Type B pancreatic cell (in vitro differentiated cells): ENCODE data around the gene SOX5. TPM values are rescaled to one million over a fixed set of nuclear protein-coding genes. Genes with fewer than 3 reads are reported as not detected.
A peak's percentile ranks its signal among the peaks of the same experiment; 100 is the strongest.

ENCODE experiments used
- DNase-seq: peaks from one replicate; pipeline ENCODE4 v3.0.0; 2021; ENCODE audit warnings: mixed read lengths; ENCODE audit not compliant: unreplicated experiment; ENCODE audit errors: extremely low spot score
- H3K27ac Mint-ChIP-seq: 2 replicates; pipeline ENCODE4 v1.8.0; 2021; ENCODE audit warnings: mild to moderate bottlenecking, mixed read lengths
- H3K27me3 Mint-ChIP-seq: 2 replicates; pipeline ENCODE4 v1.8.0; 2021; ENCODE audit warnings: mixed read lengths
- H3K36me3 Mint-ChIP-seq: 2 replicates; pipeline ENCODE4 v1.8.0; 2021; ENCODE audit warnings: mixed read lengths
- H3K4me1 Mint-ChIP-seq: one replicate; pipeline ENCODE4 v1.8.0; 2021; ENCODE audit warnings: mixed read lengths; ENCODE audit not compliant: unreplicated experiment
- H3K4me3 Mint-ChIP-seq: 2 replicates; pipeline ENCODE4 v1.8.0; 2021; ENCODE audit warnings: mild to moderate bottlenecking, mixed read lengths
- H3K9me3 Mint-ChIP-seq: 2 replicates; pipeline ENCODE4 v1.8.0; 2021; ENCODE audit warnings: mixed read lengths
- total RNA-seq: library from RNA; stranded (reverse); gene quantifications from 2 replicates; pipeline ENCODE4 v1.2.1, GENCODE V29; 2021; ENCODE audit warnings: low replicate concordance
- TF ChIP-seq, protein P1 (sequence below): fragments of 200-600 bp; sonication (generic); conservative IDR thresholded peaks from 2 replicates; pipeline ENCODE4 v1.5.0; 2021; ENCODE audit warnings: antibody characterized with exemption, mild to moderate bottlenecking

SOX5 gene
- total RNA-seq, 1 donor from 2014 or later = 32.8 TPM

DNA sequence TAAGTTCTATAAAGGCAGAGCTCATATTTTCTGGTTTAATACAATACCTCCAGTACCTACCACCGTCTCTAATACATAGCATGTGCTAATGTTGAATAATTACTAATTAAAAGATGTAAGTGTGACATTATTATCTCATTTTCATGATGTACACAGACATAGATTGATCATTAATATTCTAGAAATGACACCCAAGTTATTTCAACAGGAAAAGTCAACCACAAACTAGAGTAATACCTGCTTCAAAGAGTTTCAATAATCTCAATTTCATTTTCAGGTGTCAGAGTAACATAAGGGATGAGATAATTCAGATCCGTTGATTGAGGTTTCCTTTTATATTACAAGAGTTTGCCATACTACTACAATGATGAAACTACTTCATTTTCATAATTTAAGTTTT is 388.9 kb downstream of the SOX5 start:
- no peak for DNase-seq
- TF ChIP-seq, protein P1, sequence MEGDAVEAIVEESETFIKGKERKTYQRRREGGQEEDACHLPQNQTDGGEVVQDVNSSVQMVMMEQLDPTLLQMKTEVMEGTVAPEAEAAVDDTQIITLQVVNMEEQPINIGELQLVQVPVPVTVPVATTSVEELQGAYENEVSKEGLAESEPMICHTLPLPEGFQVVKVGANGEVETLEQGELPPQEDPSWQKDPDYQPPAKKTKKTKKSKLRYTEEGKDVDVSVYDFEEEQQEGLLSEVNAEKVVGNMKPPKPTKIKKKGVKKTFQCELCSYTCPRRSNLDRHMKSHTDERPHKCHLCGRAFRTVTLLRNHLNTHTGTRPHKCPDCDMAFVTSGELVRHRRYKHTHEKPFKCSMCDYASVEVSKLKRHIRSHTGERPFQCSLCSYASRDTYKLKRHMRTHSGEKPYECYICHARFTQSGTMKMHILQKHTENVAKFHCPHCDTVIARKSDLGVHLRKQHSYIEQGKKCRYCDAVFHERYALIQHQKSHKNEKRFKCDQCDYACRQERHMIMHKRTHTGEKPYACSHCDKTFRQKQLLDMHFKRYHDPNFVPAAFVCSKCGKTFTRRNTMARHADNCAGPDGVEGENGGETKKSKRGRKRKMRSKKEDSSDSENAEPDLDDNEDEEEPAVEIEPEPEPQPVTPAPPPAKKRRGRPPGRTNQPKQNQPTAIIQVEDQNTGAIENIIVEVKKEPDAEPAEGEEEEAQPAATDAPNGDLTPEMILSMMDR = no peak
- H3K27me3 Mint-ChIP-seq = peaks cover 9% of the 10 kb centered on the region
- no peak overlapping the region for H3K4me3 Mint-ChIP-seq
- H3K36me3 Mint-ChIP-seq = peaks cover 29% of the 10 kb centered on the region
- H3K4me1 Mint-ChIP-seq = peaks cover 9% of the 10 kb centered on the region
- peaks cover 5% of the 10 kb centered on the region for H3K9me3 Mint-ChIP-seq
- no peak overlapping the region for H3K27ac Mint-ChIP-seq

DNA sequence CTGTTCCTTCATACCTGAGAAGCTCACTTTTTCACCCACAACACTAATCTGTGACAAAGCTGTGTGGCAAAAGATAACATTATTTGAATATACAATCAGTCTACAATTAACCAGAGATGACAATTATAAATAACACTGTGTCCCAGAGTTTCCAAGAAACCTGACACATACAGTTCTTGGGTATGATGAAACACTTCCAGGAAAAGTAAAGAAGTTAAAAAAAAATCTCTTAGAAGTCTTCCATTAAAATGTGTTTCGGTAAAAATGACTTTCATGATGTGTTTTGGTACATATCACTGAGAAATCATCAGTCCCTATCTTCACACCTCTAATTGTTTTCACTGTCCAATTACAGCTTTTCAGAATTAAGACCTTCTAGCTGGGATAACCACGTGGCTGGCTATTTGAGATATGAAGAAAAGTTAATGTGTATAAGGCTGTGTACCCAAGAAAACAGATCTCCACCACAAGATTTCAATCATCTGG is 390.2 kb downstream of the SOX5 start:
- TF ChIP-seq, protein P1 = no peak
- Mint-ChIP-seq H3K27ac (no peak overlapping the region), H3K4me1 (peaks cover 14% of the 10 kb centered on the region), H3K27me3 (peaks cover 14% of the 10 kb centered on the region), H3K4me3 (no peak overlapping the region), H3K36me3 (peaks cover 23% of the 10 kb centered on the region), H3K9me3 (peaks cover 5% of the 10 kb centered on the region)
- no peak for DNase-seq

DNA sequence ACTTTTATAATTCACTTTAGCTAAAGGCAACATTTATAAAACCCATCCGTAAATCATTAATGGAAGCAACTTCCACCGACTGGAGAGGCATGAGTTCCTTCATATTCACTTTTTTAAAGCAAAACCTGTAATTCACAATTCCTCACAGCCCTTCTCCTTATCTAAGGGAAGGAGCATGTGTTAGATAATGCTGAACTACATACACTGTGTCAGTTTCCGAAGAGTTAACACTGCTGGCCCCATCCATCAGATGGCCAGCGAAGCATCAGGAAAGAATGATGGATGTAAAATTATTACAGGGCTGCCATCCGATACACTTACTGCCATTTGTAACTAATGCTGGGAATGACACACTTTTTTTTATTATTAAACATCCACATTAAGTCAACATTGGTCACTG is 392.8 kb downstream of the SOX5 start:
- Mint-ChIP-seq H3K9me3 (peaks cover 12% of the 10 kb centered on the region), H3K4me3 (no peak overlapping the region), H3K36me3 (peaks cover 29% of the 10 kb centered on the region), H3K27me3 (peaks cover 29% of the 10 kb centered on the region), H3K4me1 (peaks cover 14% of the 10 kb centered on the region), H3K27ac (peak overlapping the region; percentile 12)
- no peak for DNase-seq
- TF ChIP-seq, protein P1 = no peak

DNA sequence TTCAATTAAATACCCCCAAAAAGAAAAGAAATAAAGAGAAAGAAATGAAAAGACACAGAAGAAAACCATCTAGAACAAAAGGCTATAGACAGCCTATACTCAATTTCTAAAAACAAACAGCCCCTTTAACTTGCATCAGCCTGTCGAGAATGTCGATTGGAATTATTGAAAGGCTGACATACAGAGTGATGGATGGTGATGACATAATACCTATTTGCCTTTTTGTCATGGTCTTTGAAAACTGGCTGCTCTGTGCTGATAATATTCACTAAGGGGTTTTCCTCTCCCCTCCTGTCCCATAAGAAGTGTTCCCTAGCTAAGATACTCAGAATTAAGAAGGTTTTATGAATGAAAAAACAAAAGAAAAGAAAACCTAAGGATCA is 393.7 kb downstream of the SOX5 start:
- Mint-ChIP-seq H3K4me1 (peaks cover 11% of the 10 kb centered on the region), H3K27ac (peak overlapping the region; percentile 14), H3K9me3 (peaks cover 13% of the 10 kb centered on the region), H3K36me3 (peaks cover 33% of the 10 kb centered on the region), H3K4me3 (peak overlapping the region; percentile 23), H3K27me3 (peaks cover 30% of the 10 kb centered on the region)
- DNase-seq = no peak
- TF ChIP-seq, protein P1 = no peak

DNA sequence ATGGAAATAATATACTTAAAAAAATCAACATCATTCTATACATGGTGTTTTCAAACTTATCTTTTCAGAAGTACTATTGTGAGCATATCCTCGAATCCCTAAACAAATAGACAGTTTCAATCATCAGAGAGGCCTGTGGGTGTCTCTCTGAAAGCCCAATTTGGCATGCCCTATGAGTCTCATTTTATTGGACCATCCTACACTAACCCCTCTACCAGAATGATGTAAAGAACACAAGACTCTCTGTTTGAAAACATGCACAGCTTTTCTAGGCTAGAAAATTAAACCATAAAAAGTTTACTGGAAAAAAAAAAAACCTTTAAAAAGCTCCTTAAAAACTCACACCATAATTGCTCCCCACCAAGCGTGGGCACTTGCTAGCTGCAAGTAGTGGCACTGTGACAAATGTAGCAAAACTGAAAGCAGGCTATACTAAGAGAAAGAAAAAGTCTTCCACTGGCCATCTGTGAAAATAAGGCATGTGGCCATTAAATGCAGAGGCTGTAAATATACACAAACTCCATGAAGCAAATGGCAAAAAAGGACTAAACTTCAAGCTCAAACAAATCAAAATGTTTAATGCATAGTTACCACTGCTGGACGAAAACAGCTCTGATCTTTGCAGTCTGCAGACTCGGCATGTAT is 394.2 kb downstream of the SOX5 start:
- H3K4me3 Mint-ChIP-seq = peak overlapping the region; percentile 23
- H3K9me3 Mint-ChIP-seq = peaks cover 13% of the 10 kb centered on the region
- H3K36me3 Mint-ChIP-seq = peaks cover 33% of the 10 kb centered on the region
- peak overlapping the region; percentile 14 for H3K27ac Mint-ChIP-seq
- TF ChIP-seq, protein P1 = no peak
- H3K4me1 Mint-ChIP-seq = peaks cover 11% of the 10 kb centered on the region
- DNase-seq = no peak
- peaks cover 30% of the 10 kb centered on the region for H3K27me3 Mint-ChIP-seq
